ENCODE results near the gene C1QC.

C1QC gene

DNA sequence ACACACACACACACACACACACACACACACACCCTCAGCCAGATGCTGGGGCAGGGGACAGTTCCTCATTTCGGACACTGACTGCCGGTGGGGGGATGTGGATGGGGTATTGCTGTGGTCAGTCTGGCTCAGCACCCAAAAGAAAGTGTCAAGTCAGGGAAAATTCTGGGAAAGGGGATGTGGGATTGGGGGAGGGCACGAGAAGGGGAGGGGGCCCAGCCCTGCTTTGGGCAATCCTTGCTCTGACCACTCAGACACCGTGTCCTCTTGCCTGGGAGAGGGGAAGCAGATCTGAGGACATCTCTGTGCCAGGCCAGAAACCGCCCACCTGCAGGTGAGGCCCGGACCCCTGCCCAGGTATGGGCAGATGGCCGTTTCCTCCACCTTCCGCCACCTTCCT lies at the start of gene C1QC:
Gene C1QC (plus strand): TSS at position 253 of the 400 bp plus-strand sequence. CDS start 391 bp downstream, outside the sequence.
- no peak for DNase-seq

DNA sequence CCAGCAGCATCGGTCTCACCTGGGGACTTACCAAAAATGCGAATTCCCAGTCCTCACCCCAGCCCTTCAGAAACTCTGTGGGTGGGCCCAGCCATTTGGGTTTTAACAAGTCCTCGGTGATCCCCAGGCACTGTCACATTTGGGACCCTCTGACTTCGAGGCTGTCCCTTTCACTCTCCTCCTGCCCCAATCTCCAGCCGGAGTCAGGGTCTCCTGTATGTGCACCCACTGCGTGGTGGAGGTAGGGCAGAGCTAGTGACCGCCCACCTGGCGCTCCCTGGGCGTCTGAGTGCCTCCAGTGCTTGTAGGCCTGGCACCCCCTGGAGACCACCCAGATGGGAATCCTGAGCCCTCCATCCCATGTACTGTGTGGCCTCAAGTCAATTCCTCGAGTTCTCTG lies 49.0 kb upstream of the C1QC start:
- DNase-seq, result no peak

DNA sequence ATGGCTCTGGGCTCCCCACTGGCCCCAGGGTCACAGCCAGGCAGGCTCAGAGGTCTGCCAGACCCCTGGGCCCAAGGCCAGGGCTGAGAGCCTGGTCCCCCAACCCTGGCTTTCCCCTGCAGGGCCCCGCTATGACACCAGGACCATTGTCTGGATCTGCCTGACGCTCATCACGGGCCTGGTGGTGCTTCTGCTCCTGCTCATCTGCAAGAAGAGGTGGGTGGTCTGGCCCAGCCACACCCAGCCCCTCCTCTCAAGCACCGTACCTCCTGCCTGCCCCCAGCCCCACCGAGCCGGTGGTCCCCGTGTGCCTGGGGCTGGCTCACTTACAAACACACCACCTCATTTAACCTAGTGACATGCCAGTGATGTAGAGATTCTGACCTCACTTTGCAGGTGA lies 48.3 kb upstream of the C1QC start:
- DNase-seq, result no peak

DNA sequence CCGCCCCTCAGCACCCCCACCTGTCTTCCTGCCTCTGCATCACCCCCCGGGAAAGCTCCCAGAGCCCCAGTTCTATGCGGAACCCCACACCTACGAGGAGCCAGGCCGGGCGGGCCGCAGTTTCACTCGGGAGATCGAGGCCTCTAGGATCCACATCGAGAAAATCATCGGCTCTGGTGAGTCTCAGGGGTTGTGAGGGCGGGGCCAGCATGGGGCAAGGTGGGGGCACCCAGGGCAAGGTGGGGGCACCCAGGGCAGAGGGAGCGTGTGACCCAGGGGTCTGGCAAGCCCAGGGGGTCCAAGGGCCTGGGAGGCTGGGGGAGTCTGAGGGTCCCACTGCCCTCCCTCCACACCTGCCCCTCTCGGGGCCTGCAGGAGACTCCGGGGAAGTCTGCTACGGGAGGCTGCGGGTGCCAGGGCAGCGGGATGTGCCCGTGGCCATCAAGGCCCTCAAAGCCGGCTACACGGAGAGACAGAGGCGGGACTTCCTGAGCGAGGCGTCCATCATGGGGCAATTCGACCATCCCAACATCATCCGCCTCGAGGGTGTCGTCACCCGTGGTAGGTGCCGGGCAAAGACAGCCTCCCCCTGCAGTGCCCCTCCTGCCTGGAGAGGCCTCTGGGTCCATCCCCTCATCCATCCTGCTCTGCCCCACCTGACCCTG lies 46.0 kb upstream of the C1QC start:
- DNase-seq, result no peak

DNA sequence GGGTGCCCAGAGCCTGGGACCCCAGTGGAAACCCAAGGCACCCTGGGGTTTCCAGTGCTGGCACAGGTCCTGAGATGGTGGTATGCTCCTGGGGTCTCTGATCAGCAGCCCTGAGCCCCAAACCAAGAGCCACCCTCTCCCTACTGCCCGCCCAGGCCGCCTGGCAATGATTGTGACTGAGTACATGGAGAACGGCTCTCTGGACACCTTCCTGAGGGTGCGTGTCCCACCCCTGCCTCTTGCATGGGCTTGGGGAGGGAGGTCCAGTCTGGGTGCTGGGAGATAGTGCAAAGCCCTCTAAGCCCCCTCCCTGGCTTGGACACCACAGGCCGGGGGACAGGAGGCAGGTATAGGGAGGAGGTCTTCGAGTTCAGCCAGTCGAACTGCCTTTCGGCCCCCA lies 45.4 kb upstream of the C1QC start:
- DNase-seq, result no peak

DNA sequence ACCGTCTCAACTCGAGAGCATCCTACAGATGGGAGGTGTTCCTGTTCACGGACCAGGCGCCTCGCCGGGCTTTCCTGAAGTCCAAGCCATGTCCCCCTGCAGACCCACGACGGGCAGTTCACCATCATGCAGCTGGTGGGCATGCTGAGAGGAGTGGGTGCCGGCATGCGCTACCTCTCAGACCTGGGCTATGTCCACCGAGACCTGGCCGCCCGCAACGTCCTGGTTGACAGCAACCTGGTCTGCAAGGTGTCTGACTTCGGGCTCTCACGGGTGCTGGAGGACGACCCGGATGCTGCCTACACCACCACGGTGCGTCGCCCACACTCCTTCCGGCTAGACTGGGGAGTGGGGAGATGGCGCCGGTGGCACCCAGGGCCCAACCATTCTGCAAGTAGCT lies 44.7 kb upstream of the C1QC start:
- no peak for DNase-seq

DNA sequence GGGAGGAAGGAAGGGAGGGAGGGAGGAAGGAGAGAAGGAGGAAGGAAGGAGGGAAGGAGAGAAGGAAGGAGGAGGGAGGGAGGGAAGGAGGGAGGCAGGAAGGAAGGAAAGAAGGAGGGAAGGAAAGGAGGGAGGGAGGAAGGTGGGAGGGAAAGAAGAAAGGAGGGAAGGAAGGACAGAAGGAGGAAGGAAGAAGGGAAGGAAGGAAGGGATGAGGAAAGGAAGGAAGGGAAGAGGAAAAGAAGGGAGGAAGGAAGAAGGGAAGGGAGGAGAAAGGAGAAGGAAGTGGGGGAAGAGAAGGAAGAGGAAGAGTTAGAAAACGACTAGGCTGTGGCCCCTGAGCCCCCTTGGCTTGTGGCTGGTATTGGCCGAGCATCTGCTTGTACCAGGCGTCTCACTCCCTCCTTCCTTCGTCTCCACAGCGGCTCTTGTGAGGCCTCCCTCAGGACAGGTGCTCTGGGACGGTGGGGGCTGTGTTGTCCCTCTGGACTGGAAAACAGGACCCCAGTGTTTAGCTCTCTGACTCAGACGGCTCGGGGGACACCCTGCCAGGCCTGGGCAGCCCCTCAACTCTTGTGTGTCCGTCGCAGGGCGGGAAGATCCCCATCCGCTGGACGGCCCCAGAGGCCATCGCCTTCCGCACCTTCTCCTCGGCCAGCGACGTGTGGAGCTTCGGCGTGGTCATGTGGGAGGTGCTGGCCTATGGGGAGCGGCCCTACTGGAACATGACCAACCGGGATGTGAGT lies 43.2 kb upstream of the C1QC start:
- DNase-seq, result no peak

DNA sequence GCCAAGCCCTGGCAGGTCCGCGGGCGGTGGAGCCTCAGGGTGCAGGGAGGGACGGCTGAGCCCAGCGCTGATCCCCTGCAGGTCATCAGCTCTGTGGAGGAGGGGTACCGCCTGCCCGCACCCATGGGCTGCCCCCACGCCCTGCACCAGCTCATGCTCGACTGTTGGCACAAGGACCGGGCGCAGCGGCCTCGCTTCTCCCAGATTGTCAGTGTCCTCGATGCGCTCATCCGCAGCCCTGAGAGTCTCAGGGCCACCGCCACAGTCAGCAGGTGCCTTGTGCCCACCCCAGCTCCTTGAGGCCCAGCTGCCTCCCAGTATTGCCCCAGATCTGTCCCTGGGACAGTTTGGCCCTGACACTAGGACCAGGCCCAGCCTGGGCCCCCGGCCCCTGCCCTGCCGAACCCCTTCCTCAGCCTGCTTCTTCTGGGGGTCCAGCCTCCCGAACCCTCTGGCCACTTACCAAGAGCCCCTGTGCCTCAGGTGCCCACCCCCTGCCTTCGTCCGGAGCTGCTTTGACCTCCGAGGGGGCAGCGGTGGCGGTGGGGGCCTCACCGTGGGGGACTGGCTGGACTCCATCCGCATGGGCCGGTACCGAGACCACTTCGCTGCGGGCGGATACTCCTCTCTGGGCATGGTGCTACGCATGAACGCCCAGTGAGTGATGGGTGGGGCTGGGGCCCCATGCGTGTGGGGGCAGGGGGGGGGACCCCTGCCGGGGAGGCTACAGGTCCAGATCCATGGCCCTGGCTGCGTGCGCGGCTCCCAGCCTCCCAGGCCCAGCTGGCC lies 42.4 kb upstream of the C1QC start:
- no peak for DNase-seq

DNA sequence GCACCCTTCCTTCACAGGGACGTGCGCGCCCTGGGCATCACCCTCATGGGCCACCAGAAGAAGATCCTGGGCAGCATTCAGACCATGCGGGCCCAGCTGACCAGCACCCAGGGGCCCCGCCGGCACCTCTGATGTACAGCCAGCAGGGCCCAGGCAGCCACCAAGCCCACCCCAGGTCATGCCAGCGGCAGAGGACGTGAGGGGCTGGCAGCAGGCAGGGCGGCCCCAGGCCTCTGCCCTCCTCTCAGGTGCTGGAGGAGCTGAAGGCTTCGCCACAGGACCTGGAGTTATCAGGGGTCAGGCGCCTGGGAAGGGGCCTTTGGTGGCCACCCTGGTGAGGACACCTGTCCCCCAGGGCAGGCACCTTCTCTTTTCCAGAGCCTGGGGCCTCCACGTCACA lies 41.8 kb upstream of the C1QC start:
- DNase-seq, result no peak

DNA sequence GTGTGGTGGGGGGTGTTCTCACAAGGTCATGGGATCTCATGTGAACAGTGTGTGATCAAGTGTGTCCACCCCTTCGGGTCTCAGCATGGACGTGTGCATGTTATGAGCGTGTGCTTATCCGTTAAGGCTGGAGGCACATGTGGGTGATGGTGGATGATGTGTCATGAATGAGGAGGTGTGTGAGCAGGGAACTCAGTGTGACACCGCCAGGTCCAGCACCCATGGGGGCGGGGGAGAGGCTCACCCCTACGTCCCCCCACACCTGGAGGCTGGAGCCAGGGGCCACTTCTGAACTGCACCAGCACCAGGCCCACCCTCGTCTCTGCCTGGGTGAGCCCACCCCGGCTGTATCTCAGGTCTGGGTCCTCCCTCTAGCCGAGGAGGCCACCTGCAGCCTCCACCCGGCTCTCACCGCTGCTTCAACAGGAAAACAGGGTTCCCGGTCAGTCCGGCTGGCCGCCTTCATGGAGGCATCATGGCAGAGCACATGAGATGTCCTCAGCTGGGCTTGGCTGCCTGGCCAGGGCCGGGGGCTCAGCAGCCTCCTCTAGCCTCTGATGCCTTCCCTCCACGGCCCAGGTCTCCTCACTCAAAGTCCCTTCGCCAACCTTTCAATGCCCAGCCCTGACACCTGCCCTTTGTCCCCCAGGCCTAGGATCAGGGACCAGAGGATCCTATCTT lies 41.2 kb upstream of the C1QC start:
- no peak for DNase-seq

DNA sequence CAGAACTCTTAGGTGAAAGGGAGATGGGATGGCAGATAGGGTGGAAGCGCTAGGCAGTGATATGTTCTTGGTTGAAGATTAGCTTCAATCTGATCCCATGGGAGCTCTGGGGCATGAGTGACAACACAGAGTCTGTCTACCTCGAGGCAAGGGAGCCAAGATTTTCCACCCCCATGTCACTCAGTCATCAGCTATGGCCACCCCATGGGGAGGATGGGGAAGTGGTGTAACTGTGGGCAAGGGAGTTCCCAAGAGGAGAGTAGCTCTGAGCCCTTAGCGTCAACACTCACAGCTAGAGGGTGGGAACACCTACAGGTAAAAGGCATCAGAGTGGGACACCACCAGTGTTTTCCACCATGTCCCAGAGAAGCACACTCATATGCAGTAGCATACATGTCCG lies 37.3 kb upstream of the C1QC start:
- no peak for DNase-seq

DNA sequence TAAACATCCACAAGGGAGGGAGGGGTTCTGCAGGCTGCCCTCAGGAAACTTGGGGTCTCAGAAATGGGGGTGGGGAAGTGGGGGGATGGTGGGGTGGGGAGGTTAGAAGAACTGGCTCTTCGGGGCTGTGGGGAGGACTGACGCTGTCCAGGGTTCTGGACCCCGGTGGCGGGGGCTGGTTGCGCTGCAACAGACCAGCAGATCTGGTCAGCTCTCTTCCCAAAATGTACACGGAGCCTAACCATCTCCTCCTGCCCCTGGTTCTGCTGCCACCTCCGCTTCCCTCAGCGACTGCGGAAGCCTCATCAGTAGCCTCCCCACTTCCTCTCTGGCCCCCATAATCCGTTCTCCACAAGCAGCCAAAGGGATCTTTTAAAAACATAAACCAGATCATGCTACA lies 36.3 kb upstream of the C1QC start:
- DNase-seq, result no peak

DNA sequence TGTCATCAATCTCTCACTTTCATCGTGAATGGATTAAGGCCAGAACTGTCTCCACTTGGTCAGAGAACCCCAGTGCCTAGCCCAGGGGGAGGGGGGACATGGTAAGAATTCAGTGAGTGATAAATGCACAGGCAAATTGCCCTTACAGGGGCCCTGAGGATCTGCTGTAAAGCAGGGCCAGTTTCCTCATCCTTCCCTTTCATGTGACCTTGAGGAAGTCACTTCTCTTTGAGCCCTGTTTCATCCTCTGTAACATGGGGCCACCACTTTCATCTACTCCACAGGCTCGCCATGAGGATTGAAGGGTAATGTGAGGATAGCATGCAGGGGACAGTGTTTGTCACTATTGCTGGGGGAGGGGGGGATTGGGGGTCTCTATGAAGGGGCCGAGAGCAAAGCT lies 35.1 kb upstream of the C1QC start:
- DNase-seq, result no peak

DNA sequence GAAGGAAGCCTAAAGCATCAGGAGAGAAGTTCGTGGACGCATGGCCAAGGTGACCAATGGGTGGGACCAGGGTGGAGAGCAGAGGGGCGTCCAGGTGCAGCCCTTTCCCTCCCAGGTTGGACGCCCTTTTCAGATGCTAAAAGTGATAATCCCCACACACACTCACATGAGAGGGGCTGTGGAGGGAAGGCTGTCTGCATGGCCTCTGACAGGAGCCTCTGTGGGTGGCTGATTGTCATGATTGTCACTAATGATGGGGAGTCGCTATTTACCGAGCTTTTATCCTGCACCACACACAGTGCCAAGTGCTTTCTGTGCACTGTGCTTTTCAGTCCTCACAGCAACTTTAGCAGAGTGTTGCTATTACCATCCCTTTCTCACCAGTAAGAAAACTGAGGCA lies 34.1 kb upstream of the C1QC start:
- DNase-seq, result no peak

DNA sequence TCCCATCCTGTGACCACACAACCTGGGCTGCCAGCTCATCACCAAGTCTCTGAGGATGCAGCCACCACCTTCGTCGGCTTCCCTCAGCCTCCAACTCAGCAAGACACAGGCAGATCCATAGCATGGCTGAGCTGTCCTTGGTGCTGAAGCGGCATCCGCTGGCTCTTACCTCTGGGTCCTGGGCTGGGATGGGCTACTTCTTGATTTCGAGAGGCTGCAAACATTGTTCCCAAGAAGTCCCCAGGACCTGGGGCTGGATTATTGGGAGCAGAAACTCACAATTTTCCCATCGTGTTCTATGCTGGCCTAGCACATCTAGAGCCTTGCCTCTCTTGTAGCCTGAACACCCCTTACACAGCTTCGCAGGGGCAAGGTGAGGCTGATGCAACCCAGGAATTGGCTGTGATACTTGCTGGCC lies 31.9 kb upstream of the C1QC start:
- DNase-seq, result peak; percentile 2

DNA sequence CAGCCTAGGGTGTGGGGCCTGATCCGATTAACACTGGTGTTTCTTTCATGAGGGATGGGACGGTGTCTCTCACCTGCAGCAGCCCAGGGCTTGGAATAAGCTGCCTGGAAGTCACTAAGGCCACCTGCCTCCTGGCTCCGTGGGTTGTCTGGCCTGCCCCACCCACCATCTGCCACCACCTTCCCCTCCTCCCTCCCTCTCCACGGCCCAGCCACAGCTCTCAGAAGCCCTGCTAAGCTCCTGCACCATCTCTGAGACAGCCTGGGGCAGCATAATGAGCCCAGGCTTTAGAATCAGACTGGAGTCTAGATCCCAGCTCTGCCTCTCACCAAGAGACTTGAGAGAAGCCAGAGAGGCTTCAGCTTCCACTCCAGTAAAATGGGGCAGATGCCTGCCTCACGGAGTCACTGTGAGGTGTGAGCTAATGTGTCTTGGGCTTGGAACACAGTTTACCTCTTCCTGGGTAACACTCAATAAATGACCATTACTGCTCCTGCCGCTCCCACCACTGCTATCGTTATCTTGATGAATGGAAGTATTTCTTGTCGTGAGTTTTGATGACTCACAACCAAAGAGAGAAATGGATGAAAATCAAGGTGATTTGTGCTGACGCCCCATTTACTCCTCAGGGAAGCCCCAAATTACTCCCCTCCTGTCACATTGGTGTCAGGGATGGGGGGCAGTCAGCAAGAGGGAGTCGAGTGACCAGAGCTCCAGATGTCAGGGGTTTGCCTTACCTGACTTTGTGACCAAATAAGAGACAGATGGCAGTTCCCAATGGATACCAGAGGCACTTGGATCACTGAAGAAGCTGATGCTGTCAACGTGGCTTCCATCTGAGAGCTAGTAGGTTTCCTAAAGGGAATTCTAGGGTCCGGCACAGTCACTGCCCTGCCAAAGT lies 30.5 kb upstream of the C1QC start:
- DNase-seq, result no peak

DNA sequence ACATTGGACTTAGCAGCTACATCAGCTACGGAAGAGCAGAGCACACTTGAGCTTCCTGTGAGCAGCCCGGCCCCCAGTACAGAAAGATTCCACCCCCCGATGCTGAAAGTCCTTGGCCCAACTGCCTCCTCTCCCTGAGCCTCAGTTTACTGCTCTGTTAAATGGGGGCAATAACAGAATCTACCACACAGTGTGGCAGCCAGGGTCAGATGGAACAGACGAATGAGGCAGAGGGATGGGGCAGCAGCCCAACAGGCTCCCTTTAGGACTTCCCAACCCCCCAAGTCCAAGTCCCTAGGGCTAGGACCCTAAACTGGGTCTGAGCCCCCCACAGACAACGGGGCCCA lies 29.9 kb upstream of the C1QC start:
- no peak for DNase-seq

DNA sequence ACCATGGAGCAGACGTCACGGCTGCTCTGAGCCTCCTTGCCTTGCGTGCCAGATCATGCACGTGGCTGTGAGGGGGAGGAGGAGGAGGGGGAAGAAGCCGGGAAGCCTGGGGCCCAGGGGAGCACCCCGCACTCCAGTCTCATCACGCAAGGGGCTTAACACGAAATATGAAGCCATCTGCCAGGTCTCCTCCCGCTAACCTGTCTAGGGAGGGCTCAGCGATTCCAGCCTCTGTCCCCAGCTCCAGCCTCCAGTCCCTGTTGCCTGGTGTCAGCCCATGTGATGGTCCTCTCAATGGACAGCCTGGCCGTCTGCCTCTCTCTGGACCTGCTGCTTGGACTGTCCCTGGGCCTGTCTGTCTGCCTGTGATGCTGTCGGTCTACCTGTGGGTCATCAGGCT lies 29.5 kb upstream of the C1QC start:
- no peak for DNase-seq

DNA sequence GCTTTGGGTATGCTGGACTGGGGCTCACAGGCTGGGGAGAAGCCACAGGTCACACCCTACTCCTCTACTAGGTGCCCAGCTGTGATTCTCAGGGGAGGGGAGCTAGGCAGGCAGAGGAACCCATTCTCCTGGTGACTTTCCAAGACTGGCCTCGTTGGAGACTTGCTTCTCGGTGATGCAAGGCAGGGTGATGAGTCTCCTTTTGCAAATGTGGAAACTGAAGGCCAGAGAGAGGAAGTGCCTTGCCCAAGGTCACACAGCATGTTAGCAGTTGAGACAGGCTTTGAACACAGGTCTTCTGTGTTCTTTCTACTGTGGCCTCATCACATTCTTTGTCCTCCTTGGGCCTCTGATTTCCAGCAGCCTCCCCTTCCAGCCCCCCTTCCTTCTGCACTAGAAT lies 27.5 kb upstream of the C1QC start:
- DNase-seq, result no peak

DNA sequence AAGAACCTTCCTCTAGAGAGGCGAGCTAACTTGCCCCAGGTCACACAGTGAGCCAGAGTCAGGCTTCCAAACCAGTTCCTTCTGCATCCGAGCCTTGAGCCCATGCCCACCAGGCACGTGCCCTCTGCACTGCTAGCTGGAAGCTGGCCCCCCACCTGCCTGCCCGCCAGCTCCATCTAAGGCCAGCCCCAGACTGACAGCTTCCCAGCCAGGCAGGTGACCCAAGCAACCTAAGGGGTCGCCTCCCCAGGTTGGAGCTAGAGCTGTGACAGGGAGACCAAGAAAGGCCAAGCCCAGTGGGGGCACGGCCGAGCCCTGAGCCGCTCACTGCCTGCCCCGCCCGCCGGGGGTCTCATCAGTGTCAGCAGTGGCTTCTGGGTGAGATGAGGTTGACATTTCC lies 26.9 kb upstream of the C1QC start:
- no peak for DNase-seq

DNA sequence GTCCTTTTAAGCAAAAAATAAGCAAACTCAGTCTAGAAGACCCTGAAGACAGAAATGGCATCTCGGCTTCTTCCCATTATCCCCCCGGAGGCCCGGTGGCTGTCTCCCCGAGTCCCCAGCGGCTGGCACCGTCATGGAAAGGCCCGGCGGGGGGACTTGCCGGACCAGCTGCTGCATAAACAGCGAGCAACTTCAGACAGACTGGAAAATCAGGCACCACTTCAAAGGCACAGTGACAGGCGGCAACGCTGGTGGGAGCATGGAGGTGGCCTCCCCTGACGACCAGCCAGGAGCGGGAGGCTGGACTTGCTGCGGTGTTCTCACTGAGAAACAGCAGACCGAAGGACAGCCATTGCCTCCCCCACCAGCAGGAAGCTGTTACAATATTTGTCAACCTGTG lies 25.4 kb upstream of the C1QC start:
- no peak for DNase-seq

DNA sequence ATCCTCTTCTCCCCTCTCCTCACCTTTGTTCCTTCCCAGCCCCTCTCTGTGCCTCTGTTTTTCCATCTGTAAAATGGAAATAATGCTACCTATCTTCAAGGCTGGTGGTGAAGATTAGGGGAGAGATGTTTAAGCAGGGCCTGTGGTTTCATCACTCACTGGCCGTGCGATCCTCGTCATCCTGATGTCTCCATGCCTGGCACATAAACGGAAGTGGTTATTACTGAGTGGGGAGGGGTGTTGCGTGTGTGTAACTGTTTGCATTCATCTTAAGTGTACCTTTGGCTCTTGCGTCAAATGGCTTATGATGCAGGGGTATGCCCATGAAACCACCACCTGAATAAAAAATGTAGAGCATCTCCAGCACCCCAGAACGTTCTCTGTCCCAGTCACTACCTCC lies 24.2 kb upstream of the C1QC start:
- no peak for DNase-seq

DNA sequence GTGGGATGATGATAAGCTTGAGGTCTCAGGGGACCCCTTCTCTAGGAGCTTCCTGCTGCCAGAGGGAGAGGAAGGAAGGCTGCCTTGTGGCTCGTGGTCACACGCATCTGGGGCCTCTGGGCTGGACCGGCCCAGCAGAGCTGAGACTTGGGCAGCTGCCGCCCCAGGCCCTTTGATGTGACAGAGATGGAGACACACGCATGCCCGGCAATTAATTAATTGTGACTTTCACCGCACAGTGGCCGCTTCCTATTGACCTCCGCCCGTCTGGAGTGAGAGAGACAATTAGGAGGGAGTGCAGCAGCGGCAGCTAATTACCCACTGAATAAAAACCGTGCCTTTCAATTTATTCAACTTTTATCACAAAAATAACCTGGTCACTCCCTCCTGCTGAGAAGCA lies 23.6 kb upstream of the C1QC start:
- DNase-seq, result no peak

Measured in amniotic stem cell (primary cell).